ENCODE data around the gene ASAP2.

The ASAP2 gene

DNA sequence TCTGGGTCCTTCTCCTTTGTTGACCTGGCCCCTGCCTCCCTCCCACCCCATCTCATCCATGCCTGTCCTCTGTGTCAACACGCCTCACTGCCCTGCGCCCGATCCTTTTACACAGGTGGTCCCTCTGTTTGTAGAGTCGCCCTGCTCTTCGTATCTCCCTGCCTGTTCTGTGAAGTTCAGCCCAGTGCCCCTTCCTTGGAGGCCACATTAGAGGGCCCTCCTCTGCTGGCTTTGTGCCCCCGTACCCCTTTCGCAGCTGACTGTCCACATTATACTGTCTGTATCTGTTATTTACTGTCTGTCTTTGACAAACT is 25.5 kb downstream of the ASAP2 start:
- DNase-seq, result no peak

DNA sequence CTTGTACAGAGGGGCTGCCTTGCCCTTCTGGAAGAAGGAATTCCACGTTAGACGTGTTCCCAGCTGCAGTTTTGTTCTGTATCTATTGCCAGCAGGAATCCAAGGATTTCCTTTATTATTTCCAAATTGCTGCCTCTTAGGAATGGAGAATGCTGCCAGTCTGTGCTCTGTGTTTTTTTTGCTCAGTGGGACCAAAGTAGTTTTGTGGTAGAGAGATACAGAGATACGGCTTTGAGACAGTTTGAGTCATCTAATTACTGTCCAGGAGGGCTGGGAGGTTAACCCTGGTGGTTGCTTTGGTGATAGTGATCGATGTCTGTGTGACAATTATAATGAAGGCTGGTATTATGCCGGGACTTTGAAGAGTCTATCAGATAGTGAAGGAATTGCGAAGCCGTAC is 26.3 kb downstream of the ASAP2 start:
- DNase-seq, result no peak

DNA sequence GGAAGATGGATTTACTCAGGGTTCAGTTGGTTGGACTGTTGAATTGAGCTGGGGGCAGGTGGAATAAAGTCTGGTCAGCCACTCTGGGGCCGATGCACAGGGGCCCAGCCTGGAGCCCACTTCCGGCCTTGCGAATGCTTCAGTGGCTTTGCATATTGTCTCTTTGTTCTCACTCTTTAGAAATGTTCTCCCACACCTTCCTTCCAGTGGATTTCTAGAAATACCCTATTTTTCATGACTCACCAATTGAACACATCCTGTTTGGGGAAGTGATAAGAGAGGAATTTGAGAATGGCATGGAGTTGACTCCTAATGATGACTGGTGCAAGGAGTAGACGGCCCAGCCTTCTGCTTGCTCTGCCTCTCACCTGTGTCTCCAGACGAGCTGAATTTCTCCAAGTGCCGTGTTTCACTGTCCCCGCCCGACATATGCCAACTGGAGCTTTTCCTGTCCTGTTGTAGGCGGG is 28.1 kb downstream of the ASAP2 start:
- DNase-seq, result no peak

DNA sequence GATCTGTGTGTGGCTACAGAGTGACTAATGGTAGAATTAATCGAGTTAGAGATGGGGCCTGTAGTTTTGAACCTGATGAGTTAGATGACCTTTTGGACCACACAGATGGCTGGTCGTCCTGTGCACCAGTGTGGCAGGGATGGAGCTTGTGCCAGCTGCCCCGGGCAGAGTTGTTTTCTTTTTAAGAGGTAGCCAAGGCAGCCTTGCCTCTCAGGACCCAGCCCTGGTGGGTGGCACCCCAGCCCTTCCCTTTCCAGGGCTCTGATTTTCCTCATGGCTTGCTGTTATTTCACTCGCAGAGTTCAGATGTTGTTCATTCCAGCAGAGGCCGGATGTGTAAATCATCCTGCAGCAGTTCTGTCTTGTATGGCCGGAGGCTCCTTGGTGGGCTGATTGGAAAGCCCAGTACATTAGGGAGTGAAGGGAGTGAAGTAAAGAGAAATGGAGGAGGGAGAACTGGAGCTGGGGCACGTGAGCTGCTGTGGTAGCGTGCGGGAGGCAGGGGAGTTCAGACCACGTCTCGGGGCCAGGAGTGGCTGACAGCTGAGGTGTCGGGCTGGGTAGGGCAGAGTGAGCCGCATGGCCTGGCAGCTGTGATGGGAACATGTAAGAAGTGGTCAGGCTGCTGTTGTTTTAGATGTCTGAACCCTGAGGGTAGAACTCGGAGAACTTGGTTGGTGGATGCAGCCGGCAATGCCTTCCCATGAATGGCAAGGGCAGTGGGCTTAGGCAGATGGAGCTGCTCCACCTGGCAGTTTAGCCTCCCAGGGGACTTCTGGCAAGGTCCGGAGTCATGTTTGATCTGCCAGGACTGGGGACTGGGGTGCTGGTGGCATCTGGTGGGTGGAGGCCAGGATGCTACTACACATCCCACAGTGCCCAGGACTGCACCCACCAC is 28.8 kb downstream of the ASAP2 start:
- no peak for DNase-seq

DNA sequence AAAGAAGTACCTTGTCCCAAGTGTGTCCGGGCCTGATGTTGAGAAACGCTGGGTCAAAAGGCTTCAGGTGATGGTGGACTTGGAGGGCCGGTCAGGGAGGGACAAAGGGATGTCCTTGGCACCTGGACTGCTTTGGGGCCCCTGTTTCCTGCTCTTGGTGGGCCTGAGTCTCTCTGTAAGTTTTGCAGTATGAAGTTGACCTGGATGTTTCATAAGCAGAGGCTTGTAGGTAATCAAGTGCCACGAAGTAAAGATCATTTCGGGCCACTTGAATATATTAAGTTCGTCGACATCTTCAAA is 29.4 kb downstream of the ASAP2 start:
- DNase-seq, result no peak

DNA sequence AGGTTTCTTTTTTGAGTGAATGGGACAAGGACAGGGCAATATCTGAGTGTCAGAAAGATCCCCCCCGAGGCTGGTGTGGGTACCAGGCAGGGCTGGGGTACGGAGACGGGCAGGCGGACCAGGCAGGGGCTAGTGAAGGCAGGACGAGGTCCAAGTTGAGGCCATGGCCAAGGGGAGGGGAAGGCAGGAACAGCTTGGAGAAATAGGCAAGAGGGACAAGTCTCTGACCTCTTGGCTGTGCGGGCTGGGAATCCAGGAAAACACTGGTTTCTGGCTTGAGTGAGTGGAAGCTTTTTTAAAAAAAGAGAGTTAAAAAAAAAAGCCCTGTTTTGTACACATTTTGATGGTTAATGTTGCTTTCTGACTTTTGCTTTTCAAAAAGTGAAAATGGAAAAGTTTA is 30.3 kb downstream of the ASAP2 start:
- no peak for DNase-seq

DNA sequence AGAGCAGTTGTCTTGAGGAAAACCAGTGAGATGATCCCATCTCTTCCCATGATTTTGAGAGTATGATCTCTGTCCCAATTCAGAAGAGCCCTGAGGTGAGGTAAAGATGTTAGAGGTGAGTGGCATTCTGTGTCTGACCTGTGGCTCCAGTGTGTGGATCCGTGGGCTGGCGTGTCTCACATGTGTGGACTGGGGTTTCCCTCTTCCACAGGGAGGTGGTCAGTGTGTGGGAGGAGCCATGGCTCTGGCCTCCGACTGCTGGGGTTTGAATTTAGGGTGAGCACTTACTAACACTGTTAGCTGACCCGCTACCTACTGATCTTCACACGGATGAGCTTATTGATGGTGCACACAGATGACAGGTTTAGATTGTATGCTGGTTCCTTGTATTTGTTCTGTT is 31.2 kb downstream of the ASAP2 start:
- DNase-seq, result no peak

DNA sequence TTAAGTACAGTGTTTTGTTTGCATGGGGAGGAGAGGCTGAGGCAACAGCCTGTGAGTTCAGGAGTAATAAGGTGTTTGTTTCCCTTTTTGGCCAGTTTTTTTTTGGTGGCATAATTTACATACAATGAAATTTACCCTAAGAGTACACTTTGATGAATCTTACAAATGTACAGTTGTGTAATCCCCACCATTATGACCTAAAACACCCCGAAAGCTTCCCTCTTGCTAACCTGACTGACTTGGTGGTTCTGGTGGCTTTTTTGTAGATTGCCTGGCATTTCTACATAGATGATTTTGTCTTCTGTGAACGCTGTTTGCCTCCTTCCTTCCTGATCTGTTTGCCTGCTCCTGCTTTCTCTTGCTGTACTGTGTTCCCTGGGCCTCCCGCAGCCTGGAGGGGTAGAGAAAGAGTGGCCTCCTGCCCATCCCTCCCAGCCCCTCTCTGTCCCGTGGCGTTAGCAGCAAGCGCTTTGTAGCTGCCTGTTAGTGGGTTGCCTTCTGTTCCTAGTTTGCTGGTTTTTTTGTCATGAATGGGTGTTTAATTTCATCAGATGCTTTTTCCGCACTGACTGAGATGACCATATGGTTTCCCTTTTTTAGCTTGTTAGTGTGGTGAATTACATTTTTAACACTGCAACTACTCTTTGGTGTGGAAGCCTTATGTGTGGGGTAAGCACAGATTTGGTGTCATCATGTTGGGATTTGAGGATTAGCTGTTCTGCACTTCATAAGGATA is 32.1 kb downstream of the ASAP2 start:
- no peak for DNase-seq

DNA sequence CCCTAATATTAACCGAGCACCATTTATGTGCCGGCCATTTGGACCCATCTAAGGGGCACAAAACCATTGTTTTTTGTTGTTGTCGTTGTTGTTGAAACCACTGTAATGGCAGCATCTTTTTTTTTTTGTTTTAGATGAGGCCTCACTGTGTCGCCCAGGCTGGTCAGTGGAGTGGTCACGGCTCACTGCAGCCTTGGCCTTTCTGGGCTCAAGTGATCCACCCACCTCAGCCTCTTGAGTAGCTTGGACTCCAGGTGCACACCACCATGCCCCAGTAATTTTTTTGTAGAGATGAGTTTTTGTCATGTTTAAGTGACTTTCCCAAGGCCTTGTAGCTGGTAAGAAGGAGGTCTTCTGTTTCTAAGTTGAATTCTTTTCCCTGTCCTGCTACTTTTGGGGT is 33.0 kb downstream of the ASAP2 start:
- no peak for DNase-seq

DNA sequence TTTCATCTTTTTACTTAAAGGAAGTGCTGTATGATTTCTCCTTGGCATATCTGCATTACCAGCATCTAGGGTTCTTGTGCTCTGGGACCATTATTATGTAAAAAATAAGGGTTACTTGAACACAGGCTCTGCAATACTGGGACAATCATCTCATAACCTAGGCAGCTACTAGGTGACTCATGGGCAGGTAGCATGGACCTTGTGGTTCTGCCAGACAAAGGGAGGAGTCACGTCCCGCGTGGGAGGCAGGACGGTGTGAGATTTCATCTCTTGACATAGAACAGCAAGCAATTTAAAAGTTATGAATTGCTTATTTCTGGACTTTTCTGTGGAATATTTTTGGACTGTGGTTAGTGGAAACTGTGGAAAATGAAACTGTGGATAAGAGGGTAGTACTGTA is 34.1 kb downstream of the ASAP2 start:
- DNase-seq, result peak; percentile 18 to 34

DNA sequence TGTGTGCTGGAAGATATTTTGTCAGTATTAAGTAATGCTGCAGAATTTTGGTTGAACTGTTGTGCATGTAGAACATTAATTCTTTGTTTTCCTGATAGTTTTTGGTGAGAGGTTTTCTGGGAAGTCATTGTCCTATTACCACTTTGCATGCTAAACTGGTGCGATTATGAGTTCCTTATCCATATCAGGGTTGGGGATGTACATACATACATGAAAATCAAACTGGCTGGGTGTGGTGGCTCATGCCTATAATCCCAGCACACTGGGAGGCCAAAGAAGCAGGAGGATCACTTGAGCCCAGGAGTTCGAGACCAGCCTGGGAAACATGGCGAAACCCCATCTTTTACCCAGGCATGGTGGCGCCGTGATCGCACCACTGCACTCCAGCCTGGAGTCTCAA is 34.6 kb downstream of the ASAP2 start:
- DNase-seq, result no peak

DNA sequence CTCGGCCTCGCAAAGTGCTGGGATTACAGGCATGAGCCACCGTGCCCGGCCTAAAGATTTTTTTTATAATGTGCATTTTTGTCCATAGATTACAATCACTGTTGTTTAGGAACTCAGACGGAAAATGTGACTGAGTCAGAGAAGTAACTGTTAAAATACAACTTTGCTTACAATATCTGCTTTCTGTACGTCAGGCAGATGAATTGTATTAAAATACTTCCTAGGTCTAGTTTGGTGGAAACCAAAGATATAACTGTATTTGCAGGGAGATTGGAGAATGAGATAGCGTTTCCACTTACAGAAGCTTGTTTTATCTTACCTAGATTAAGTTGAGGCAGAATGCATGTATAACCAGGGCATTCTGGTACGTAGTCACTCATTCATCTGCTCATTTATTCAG is 36.7 kb downstream of the ASAP2 start:
- no peak for DNase-seq

DNA sequence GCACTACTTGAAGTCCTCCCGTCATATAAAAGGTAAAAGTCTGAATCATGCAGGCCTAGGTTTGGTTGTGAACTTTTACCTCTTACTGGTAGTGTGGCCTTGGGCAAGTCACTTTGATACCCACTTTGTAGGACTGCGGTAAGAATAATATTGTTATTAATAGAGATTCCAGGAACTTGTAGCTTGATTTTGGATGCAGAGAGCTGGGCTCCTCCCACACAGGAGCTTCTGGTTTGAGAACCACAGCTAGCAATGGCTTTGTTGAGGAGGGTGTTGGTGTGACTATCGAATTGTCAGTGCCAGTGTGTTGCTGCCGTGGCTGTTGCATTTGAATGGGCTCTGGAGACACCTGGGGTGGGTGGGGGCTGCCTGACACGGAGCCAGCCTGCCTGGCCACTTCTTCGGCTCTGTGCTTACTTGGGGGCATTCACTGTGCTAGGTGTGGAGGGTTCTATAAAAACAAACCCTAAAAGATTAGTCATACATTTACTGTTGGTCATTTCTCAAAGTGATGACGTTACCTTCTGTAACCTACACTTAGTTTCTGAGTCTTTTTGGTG is 38.5 kb downstream of the ASAP2 start:
- peak; percentile 10 to 19 for DNase-seq

DNA sequence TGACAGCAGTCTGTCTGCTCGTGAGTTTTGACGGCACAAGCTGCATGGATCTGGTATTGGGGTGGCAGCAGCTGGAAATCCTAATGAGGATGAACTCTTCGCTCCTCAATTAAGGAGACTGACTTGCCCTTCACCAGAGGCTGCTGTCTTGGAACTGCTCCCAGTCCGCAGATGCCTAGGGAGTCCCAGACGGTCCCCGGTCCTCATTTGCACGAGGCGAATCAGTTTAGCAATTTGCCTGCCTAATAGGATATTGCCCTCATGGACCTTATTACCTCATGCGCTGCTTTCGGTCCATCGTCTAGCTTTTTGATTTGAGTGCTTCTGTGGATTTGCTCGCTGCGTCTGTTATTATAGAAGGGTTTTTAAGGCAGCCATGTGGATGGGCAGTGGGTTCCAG is 40.6 kb downstream of the ASAP2 start:
- no peak for DNase-seq

DNA sequence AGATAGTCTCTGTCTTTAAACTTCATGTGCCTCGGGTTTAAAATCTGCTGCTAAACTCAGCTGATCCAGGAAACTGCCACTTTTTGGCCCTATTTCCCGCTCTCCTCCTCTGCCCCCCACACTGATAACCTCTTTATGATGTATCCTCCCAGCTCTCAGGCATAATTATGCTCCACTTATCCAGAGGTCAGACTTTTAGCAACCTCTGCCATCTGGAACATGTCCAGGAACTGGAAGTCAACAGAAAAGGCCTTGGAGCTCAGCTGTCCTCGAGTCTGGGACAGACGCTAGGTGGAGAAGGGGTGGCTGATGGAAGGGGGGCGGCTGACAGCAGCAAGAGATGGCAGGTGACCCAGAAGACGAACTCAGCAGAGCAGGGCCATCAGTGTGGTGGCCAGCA is 41.2 kb downstream of the ASAP2 start:
- no peak for DNase-seq

DNA sequence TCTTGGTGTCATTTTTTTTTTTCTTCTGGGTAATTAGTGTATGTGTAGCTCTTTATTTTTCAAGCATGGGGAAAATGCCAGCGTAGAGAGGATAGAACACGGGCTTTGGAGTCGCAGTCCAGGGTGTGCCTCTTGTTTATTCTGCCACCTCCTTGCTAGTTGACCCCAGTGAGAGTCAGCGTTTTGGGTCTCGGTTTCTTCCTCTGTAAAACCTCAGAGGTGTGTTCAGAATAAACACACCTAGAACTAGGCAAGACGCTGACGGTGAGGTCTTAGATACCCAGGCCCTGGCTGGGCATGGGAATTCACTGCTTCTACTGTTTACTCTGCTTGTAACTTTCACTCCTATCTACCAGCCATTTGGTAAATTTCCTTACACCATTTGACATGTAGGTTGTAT is 41.8 kb downstream of the ASAP2 start:
- DNase-seq, result no peak

DNA sequence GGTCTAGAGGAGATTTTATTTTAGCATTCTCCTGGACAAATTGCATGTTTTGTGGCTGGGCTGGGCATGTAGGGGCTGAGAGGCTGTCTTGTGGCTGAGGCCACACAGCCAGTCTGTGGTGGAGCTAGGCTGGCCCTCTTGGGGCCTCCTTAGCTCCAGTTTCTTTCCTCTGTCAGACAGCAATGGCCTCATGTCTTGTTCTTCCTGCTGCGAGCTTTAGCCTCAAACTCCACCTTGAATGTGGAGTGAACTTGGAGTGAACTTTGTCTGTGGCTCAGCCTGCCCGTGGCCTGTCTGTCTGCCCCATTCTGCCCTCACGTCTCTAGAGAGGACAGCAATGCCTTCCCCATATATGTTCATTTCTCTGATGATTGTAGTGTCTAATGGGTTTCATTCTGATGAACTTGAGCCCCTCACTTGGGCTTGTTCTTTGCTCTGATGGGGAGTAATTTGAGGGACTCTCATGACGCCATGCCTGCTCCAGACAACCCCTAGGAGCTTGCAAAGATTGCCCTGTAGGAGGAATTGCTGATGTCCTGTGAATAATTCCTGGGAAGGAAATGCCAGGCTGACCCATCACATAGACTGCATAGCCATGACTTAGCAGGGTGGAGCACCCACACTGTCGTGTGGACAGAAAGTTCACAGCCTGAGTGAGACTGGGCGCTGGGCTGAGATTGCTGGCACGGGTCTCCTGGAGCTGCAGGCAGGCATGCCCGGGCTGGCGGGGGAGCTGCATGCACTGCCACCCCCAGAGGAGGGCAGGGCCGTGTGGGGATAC is 42.6 kb downstream of the ASAP2 start:
- DNase-seq, result no peak

DNA sequence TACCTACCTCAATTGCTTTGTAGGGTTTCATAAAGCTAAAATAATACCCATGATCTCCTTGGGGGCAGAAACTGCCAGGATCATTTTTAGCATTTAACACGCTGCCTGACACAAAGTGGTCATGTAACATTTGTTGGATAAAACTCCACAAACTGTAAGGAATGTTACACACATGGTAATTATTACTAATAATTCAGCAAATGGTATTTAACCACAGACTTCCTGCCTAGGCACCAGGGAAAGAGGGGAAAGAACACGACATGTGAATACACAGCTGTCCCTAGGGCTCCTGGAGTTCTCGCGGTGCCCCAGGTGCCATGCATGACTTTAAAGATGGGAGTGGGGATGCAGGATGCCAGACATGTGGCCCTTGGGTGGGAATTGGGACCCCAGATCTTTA is 43.5 kb downstream of the ASAP2 start:
- DNase-seq, result no peak

DNA sequence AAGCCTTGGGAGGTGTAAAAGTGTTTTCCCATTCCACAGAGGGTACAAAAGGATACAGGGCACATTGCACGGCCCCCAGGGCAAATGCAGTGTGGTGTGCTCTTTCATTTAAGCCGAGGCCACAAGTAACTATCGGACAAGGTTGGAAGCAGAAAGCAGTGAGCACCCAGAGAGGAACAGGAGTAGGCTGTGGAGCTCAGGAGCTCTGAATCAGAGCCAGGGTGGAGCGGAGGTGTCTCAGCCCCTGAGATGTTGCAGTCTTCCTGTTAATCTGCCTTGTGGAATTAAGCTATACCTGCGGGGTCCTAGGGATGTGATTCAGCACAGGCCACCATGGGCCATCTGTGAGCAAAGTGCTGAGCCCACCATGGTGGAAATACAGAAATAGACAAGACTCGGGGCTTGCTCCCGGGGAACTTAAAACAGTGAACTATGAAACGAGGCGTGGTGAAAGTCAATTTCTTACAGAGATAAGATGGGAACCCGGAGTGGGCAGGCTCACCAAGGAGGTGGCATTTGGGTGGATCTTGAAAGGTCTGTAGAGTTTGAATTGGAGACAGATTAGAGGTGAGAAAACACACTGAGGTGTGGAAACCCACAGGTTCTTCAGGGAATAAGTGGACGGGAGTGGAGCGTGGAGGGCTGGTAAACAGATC is 44.0 kb downstream of the ASAP2 start:
- DNase-seq, result no peak

DNA sequence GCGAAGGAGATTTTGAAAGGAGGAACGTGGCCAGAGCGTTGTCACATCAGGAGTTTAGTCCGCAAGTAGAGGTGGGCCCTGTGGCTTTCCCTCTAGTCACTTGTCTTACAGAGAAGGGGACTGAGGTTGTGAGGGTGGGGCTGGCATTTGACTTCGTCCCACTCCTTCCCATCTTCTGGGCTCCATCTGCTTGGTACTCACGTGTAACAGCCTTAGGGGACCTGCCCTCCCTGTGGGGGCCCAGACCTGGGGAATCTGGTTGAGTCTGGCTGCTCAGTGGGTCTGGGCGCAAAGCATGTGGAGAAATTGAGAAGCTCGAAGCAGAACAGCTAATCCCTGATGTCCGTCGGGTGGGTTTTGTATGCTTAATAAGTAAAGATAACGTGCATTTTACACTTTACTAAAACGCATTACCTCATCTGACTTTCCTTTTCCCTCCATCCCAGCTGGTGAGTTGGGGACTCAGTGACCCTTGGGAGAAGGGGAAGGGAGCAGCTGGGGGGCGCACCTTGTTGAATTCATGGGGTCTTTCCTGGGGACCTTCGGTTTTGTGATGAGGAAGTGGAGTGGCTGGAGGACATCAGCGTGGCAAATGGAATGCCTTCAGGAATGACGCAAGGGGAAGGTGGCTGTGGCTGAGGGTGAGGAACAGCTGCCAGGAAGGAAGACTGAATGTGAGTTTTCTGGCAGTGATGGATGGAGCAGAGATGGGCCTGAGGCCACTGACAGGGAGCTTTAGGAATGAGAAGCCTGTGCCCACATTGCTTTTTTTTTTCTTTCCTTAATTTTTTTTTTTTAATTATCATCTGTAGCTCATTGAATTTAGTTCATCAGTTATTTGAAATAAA is 44.8 kb downstream of the ASAP2 start:
- DNase-seq, result no peak

DNA sequence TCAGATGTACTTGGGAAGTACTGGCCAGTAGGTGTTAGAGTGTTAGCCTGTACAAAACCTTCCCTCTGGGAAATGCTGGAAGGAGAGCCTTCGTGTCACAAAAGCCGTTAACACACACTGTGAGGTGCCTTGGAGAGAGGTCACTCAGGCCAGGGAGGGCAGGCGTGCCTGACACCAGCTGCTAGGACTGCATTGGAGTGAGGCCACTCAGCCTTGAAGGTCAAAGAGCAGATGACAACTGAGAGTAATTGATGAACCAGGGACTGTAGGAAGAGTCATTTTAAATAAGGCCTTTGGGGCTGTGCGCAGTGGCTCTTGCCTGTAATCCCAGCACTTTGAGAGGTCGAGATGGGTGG is 45.4 kb downstream of the ASAP2 start:
- no peak for DNase-seq

DNA sequence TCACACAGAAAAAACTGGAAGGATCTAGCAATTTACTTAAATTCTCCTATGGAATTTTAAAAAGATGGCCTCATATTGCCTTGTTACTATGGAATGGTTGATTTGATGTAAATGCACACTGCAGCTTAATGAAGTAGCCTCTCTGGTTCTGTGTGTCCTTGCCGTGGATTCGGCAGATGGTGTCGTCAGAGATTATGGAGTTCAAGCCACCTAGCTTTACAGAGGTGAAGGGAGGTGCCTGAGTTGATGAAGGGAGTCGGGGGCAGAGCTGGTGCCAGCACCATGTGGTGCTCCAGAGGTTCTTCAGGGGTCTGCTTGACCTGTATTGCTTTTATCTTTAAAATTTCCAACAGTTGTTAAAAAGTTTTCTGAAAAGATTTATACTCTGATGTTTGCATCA is 48.8 kb downstream of the ASAP2 start:
- no peak for DNase-seq
